ENCODE measurements around the gene IL22.
A peak's percentile ranks its signal among the peaks of the same experiment; 100 is the strongest.
"Not testable (repeated sequence)": the region's sequence is repeated elsewhere in the genome, so short reads cannot be mapped to it uniquely, and the experiment has no call there.

Gene IL22

DNA sequence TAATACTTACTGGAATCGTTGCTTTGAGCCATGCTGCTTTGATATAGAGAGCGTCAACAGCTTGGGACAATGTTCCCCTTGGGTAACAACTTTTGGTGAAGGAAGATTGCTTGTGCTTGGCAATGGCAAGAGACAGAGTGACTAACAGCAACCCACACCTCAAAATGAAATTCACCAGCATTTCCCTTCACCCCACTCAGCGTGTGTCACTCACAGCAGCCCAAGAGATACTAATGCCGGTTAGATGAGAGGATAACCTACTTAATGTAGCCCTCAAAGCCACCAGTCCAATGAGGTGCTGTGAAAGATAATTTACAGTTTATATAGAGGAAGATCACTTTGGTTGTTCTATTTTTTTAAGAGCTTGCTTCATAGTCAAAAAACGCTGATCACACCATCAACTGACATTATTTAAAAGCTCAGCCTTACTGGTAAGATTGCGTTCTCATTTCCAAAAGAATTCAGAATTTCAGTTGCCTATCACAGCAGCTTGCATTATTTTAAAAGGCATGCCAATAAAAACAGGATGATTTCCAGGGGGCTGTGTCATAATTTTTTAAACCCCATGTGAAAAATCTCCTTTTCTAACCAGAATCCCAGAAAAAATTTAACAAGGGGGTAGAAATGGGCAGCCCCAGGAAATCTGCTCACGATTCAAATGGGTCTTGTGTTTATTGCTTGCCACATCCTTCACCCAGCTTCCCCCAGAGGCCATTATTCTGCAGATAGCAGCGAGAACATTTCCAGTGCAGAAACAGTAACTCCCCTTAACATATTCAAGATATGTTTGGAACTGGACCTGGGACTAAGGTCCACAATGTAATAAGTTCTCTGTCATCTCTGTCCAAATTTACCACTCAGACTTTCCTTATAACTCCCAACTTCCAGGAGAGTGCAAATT, 27.6 kb downstream of the IL22 start, which contains the start of gene IL26:
Gene IL26, minus strand, starts transcription at position 235 of the 901 bp plus-strand sequence. Its CDS starts 54 bp downstream, at position 181.
- DNase-seq, result no peak

DNA sequence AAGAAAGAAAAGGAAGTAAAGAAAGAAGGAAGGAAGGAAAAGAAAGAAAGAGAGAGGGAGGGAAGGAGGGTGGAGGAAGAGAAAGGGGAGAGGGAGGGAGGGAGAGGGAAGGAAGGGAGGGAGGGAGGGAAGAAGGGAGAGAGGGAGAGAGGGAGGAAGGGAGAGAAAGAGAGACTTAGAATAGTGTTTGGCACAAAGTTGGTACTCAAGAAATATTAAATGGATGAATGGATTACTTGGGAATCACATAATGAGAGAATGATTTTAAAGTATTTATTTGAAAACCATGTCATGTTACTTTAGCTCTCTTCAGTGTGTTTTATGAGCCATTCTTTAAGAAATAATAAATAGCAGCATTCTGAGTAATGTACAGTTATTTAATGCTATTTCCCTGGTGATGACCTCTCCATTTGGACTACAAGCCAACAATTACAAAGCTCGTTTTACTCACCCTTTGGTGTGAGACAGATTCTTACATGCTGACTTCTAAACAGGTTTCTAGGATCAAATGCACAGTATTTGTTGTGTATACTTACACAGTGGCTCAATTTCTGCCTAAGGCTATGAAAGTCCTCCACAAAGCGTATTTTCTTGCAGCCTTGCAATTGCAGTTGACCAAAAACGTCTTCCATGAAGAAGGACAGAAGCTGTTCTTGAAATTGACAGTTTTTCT, 28.7 kb downstream of the IL22 start:
- DNase-seq, result no peak

DNA sequence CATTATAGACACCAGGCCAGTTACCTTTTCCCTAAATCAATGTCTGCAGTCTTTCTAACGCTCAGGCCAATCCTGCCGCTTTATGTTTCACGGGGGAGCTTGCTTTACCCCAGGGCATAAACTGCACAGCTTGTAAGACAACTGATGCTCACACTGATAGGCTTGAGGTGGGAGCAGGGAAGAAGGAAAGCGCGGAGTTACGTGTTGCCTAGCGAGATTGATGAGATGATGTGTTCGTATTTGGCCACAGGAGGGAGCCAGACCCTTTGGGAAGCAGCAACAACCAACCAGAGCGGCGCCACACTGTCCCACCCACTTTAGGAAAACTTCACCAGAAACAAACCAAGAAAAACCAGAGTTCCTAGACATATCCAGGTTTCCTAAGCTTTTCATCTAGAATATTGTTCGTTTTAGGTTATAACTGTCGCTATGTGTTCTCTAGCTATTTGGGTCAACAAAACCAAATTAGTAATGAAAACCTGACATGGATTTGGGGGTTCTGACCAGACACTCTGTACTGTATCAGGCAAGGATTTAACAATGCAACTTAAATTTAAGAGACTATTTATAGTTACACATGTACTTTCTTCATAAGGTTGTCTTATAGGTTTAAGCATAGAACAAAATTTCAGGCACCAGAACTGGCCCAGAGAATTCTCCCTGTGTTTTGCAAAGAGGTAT, 30.2 kb downstream of the IL22 start:
- peak; percentile 30 to 53 for DNase-seq

DNA sequence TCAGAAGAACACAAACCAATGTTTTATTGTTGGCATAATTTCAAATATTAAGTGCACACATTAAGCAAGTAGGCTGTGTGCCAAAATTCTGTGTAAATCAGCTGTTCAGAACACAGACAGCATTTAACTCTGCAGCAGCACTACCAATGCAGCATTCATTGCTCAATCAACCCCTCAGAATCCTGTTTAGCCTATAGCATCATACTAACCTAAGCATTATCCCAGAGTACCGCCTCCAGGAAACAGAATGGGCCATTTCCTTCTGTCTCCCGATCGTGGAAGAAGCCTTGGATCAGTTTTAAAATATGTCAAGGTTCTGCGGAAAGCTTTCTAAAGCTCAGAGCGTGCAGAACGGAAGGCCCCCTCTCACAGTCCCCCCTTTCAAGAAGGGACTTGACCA, 31.1 kb downstream of the IL22 start:
- DNase-seq, result no peak

DNA sequence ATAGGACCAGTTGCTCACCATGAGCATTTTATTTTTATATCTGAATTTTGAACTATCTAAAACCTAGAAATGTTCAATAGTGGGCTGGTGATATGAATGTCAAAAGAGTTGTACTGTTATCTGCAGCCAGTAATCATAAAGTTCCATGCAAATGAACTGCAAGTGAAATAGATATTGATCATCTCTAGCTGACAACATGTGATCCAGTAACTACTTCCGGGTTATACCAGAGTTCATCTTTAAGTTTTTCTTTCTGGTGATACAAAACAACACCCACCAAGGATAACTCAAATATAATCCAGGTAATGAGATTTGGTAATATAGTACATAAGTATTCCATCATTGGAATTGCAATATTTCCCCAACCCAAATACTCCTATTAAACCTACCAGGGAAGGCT, 31.9 kb downstream of the IL22 start:
- no peak for DNase-seq

DNA sequence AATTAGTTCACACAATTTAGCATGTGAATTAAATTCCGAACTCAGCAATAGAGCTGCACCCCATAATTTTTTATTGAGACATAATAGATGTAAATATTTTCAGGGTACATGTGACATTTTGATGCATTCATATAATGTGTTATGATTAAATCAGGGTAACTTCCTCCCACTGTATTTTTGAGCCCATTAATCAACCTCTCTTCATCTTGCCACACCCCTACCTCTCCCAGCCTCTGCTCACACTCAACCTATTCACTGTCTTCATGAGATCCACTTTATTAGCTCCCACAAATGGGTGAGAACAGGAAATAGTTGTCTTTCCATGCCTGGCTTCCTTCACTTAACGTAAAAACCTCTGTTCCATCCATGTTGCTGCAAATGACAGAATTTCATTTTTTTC, 42.5 kb downstream of the IL22 start:
- no peak for DNase-seq

DNA sequence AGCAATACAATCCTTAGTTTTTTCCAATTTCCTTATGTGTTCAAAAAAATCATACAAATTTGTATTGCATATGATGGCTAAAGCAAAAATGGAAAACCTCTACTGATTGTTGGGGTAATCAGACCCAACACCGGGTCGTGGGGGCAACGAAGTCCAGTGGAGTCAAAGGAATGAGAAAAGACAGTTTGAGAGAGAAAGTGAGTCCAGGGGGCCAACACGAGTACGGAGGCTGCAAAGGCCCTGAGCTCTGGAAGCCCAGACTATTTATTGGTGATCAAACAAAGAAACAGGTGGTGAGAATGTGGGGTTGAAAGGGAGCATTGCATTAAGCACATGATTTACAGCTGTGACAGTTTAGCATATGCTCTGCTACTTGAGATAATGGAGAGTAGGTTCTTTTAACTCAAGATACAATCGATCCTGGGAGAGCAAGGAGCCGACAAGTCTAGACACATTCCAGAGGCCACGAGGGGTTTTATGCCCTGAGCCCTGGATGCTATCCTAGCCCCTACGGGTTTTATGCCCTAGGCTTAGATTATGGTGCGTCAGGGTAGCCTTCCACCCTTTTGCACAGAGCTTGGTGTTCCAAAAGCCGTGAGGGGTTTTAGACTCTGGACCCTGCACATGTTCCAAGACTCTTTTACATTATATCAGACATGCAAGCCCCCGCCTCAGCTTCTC, 44.2 kb downstream of the IL22 start:
- not testable (repeated sequence) for DNase-seq

DNA sequence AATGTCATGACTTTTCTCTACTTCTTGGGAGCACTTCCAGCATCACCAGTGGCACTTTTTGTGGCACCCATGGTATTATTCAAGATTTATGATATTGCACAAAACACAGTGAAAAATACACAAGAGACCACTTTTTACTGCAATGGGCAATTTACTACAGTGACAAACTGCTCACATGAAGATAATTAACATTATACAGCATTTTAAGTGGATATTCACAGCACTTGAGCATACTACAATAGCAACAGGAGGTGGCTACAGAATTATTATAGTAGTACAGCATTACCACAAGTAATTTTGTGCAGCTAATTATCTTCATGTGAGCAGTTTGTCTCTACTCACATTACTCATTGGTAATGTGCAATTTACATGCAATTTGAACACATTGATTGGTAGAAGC, 46.1 kb downstream of the IL22 start:
- DNase-seq, result no peak

DNA sequence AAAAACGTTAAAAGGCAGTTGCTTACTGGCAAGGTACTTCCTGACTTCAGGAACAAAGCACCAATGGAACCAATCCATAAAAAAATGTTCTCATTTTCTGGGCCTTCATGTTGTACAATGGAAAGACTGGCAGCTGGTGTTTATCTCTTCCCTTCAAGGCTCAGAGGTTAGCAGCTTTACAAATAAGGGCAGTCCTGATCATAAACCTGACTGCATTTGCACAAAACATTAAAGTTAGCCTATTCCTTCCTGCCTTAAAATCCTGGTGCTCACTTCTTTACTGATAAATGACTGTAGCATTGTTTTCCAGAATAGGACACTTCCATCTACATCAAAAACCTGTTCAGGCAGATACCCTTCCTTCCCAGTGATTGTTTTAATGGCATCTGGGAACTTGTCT, 47.0 kb downstream of the IL22 start:
- no peak for DNase-seq

DNA sequence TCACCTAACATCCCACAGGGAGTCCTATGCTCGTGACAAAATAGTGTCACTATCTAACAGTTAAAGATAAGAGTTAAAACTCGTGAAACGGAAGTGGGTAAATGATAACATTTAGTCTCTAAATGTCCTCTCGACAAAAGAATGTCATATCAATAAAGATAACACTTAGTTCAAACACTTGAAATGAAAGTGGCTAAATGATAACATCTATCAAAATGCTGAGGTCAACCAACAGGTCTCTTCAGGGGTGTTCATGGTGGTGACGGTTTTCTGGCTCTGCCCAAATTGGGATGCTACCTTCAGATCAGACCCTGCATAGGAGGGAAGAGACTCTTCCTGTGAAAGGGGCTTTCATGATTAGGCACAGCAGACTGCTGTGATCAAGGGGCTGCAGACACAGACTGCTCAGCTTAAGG, 49.9 kb downstream of the IL22 start:
- DNase-seq, result no peak

DNA sequence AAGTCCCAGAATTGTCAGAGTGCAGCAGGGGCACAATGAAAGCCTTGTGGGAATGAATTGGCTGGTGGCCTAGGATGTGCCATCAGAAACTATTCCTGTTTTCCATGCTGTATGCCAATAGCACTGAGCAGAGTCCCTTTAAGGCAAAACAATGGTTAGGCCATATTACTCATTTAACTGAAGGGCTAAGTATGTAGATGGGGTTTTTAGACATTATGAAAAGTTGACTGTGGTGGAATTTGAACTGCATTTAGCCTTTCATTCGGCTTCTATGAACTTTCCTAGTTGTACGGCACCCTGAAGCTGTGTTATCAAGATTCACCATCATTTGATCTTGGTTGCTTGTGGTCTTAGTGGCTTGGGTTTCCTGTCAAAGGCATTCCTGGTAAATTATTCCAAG, 52.5 kb downstream of the IL22 start:
- no peak for DNase-seq

DNA sequence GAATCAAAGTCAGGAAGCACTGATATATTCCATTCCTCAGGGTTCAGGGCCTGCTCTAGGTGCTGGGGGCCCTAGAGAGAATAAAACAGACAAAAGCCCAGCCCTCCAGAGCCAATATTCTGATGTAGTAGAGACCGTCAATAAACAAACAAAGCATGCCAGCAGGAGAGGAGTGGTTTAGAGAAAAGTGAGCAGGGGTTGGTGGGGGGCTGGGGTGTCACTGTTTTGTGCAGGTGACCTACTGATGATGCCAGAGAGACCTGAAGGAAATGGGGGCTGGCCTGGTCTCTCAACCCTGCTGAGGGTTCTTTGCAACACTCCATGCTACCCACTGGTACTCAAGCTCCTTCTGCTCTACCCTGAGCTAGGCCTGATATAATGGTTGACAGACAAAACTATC, 54.3 kb downstream of the IL22 start:
- DNase-seq, result no peak

DNA sequence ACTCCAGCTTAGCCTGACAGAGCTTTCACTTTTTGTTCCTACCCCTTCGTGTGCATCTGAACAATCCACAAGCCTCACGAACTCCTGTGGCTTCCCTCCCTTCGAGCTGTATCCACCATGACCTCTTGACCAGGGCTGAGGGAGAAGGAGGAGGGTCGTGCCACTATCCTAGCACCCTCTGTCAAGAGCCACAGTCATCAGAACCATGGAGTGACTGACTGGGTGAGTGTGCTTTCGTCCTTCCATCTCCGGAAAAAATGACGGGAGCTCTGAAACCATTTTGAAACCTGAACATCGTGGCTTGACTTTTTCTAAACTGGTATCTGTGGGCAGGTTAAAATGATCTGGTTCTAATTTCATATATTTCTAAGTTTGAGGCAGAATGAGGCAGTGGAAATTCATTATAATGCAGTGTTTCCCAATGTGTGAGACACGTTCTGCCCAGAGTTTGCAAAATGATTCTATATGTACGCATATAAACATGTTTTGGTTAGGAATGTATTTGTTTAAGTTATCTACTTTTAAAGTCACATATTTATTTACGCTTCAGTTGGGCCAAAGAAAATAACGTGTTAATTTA, 54.8 kb downstream of the IL22 start:
- DNase-seq, result no peak

Measured in NCI-H1930 (cell line).